Activated naive CD8-positive, alpha-beta T cell treated with anti-CD3 and anti-CD28 coated beads for 36 hours (primary cell): ENCODE results near the gene TRPM5. TPM values are rescaled to one million over a fixed set of nuclear protein-coding genes. Genes with fewer than 3 reads are reported as not detected.

Experiments used
- DNase-seq: peaks from one replicate; pipeline ENCODE4 v3.0.0; 2021
- H3K27ac Mint-ChIP-seq: one replicate; pipeline ENCODE4 v1.8.0; 2022; ENCODE audit warnings: mild to moderate bottlenecking, moderate library complexity, mixed read lengths
- H3K27me3 Mint-ChIP-seq: one replicate; pipeline ENCODE4 v1.8.0; 2022; ENCODE audit warnings: mild to moderate bottlenecking, mixed read lengths
- H3K36me3 Mint-ChIP-seq: one replicate; pipeline ENCODE4 v1.8.0; 2021; ENCODE audit warnings: mild to moderate bottlenecking, mixed read lengths
- H3K4me1 Mint-ChIP-seq: one replicate; pipeline ENCODE4 v1.8.0; 2021; ENCODE audit warnings: mixed read lengths
- H3K4me3 Mint-ChIP-seq: one replicate; pipeline ENCODE4 v1.8.0; 2022; ENCODE audit warnings: mild to moderate bottlenecking, moderate library complexity, mixed read lengths
- H3K9me3 Mint-ChIP-seq: one replicate; pipeline ENCODE4 v1.8.0; 2022; ENCODE audit warnings: mixed read lengths
- total RNA-seq, 2 experiments: library from RNA; stranded (reverse); gene quantifications; one replicate each; pipeline ENCODE4 v1.2.3, GENCODE V29; 2021

Gene TRPM5
- total RNA-seq, 2 experiments from 2014 or later, result not detected

GRCh38 chr11:2474059-2474901 is 30.0 kb upstream of the TRPM5 start:
- Mint-ChIP-seq H3K4me3 (no peak overlapping the region), H3K4me1 (peaks cover 18% of the 10 kb centered on the region), H3K9me3 (peaks cover 14% of the 10 kb centered on the region), H3K27ac (no peak overlapping the region), H3K36me3 (peaks cover 21% of the 10 kb centered on the region), H3K27me3 (no peaks in the 10 kb centered on the region)
- no peak for DNase-seq

- peaks cover 26% of the 10 kb centered on the region for H3K4me1 Mint-ChIP-seq
- no peaks in the 10 kb centered on the region for H3K27me3 Mint-ChIP-seq
- DNase-seq, result no peak
- H3K9me3 Mint-ChIP-seq, result peaks cover 7% of the 10 kb centered on the region
- peaks cover 13% of the 10 kb centered on the region for H3K36me3 Mint-ChIP-seq
- no peak overlapping the region for H3K27ac Mint-ChIP-seq
- no peak overlapping the region for H3K4me3 Mint-ChIP-seq
Measured at GRCh38 chr11:2473361-2474058, 29.2 kb upstream of the TRPM5 start.

DNA sequence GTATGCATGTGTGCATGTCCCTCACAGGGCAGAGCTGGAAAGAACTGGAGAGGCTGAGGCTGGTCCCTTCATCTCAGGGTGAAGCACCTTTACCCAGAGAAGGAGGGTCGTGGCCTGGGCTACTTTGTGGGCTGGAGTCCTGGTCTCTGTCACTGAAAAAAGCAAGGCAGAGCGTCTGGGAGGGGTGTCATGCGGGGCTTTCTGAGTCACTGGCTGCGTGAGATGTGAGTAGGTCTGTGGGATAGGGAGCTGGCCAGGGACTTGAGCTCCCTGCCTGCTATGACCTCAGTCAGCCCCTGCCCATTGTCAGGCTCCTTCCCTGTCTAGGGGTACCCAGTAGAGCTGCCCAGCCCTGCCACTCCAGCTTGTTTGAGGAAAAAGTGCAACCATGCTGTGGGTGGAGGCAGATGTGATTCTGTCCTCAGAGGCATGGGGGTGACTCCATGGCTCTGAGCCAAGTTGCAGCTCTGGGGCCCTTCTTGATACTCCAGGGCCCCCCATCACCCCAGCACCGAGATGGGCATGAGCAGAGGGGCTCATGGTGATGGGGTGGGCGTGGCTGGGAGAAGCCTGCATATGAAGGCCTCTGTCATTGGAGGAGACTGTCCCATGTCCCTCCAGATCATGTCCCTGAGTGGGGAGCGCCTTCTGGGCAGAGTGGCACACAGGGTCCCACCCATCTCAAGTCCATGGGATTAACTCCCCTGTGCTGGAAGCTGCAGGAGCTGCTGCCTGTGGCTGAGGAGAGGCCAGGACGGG is 28.3 kb upstream of the TRPM5 start:
- H3K36me3 Mint-ChIP-seq, result peaks cover 6% of the 10 kb centered on the region
- H3K4me1 Mint-ChIP-seq, result peaks cover 29% of the 10 kb centered on the region
- no peaks in the 10 kb centered on the region for H3K9me3 Mint-ChIP-seq
- no peak overlapping the region for H3K4me3 Mint-ChIP-seq
- no peak overlapping the region for H3K27ac Mint-ChIP-seq
- no peaks in the 10 kb centered on the region for H3K27me3 Mint-ChIP-seq
- no peak for DNase-seq

DNA sequence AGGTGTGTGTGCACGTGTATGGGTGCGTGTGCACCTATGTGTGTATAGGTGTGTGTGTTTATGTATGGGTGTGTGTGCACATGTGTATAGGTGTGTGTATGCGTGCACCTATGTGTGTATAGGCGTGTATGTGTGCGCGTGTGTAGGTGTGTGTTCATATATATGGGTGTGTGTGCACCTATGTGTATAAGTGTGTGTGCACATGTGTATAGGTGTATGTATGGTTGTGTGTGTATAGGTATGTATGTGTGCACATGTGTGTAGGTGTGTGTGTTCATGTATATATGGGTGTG is 27.4 kb upstream of the TRPM5 start:
- no peak for DNase-seq
- no peak overlapping the region for H3K4me3 Mint-ChIP-seq
- H3K9me3 Mint-ChIP-seq, result no peaks in the 10 kb centered on the region
- H3K36me3 Mint-ChIP-seq, result peaks cover 1% of the 10 kb centered on the region
- no peak overlapping the region for H3K27ac Mint-ChIP-seq
- H3K27me3 Mint-ChIP-seq, result no peaks in the 10 kb centered on the region
- peaks cover 37% of the 10 kb centered on the region for H3K4me1 Mint-ChIP-seq

DNA sequence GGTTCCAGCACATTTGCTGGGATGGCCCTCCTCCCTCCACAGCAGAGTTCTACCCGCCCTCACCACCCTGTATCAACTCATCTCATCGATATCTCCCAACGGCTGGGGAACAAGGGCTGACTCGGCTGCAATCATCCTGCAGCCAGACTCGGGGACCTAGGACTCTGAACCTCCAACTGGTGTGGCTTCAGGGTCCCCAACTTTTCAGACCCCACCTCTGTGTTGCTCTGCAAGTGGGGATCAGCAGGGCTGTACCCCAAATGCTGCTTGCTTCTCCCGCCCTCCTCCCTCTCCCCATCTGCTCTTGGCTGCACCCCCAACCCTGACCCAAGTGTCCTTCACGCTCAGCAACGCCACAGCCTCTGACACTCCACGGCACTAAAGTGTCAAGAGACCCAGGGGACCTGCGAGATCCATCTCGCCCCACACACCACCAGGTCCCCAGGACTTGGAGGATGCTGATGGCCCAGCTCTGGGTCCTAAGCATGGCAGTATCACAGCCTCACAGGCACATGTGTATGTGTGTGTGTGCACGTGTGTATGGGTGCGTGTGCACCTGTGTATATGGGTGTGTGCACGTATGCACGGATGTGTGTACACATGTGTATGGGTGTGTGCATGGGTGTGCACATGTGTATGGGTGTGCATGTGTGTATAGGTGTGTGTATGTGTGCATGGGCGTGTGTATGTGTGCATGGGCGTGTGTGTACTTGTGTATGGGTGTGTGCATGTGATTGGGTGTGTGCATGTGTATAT is 26.9 kb upstream of the TRPM5 start:
- no peak overlapping the region for H3K4me3 Mint-ChIP-seq
- H3K9me3 Mint-ChIP-seq, result no peaks in the 10 kb centered on the region
- H3K36me3 Mint-ChIP-seq, result no peaks in the 10 kb centered on the region
- DNase-seq, result no peak
- H3K27me3 Mint-ChIP-seq, result no peaks in the 10 kb centered on the region
- peaks cover 42% of the 10 kb centered on the region for H3K4me1 Mint-ChIP-seq
- no peak overlapping the region for H3K27ac Mint-ChIP-seq

- Mint-ChIP-seq H3K9me3 (no peaks in the 10 kb centered on the region), H3K27ac (no peak overlapping the region), H3K4me3 (no peak overlapping the region), H3K27me3 (no peaks in the 10 kb centered on the region), H3K4me1 (peaks cover 46% of the 10 kb centered on the region), H3K36me3 (no peaks in the 10 kb centered on the region)
- no peak for DNase-seq
Measured at GRCh38 chr11:2470495-2470894, 26.2 kb upstream of the TRPM5 start.

- H3K4me1 Mint-ChIP-seq, result peaks cover 48% of the 10 kb centered on the region
- no peak for DNase-seq
- no peak overlapping the region for H3K4me3 Mint-ChIP-seq
- no peaks in the 10 kb centered on the region for H3K27me3 Mint-ChIP-seq
- no peaks in the 10 kb centered on the region for H3K36me3 Mint-ChIP-seq
- H3K9me3 Mint-ChIP-seq, result no peaks in the 10 kb centered on the region
- H3K27ac Mint-ChIP-seq, result no peak overlapping the region
Measured at GRCh38 chr11:2468363-2469235, 24.3 kb upstream of the TRPM5 start.

GRCh38 chr11:2467695-2468055 is 23.4 kb upstream of the TRPM5 start:
- Mint-ChIP-seq H3K4me3 (peak overlapping the region; percentile 40), H3K27ac (no peak overlapping the region), H3K27me3 (no peaks in the 10 kb centered on the region), H3K9me3 (no peaks in the 10 kb centered on the region), H3K36me3 (no peaks in the 10 kb centered on the region), H3K4me1 (peaks cover 55% of the 10 kb centered on the region)
- no peak for DNase-seq

DNA sequence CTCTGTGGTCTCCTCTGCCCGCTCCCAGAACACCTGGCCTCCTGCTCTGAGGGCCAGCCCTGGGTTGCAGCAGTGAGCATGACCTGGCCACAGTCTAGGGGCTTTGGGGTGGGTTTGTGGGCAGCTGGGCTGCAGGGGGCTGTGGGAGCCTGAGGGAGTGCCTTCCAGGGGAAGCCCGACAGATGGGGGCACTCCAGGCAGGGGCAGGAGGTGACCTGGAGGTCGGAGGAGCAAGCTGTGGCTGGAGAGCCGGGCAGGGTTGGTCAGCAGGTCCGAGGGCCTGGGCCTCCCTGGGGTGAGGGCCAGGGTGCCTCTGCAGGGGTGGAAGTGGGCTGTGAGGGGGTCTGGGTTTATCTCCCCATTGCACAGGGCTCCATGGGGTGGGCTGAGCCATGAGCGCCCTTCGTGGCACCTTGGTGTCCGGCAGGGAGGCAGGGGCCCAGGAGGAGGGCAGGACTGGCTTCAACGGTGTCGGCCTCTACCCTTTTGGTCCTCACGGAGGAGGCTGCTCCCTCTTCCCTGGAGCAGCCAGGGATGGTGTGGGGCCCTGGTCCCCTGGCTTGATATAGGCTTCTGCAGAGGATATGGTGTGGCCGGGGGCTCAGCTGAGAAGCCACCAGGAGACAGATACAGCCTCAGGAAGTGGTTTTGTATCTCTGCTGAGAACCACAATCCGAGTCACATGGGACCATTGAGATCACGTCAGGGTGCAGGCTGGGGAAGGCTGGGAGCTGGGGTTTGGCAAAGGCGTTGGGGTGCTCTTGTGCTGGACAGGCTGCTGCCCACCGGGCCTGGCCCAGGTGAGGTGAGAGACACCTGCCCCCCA is 22.8 kb upstream of the TRPM5 start:
- Mint-ChIP-seq H3K36me3 (no peaks in the 10 kb centered on the region), H3K9me3 (no peaks in the 10 kb centered on the region), H3K4me1 (peaks cover 61% of the 10 kb centered on the region), H3K4me3 (peak overlapping the region; percentile 40), H3K27ac (no peak overlapping the region), H3K27me3 (no peaks in the 10 kb centered on the region)
- DNase-seq, result peak; percentile 64

- DNase-seq, result no peak
- no peak overlapping the region for H3K4me3 Mint-ChIP-seq
- H3K9me3 Mint-ChIP-seq, result no peaks in the 10 kb centered on the region
- peaks cover 60% of the 10 kb centered on the region for H3K4me1 Mint-ChIP-seq
- H3K27me3 Mint-ChIP-seq, result no peaks in the 10 kb centered on the region
- no peaks in the 10 kb centered on the region for H3K36me3 Mint-ChIP-seq
- no peak overlapping the region for H3K27ac Mint-ChIP-seq
Measured at GRCh38 chr11:2466069-2466801, 21.9 kb upstream of the TRPM5 start.

DNA sequence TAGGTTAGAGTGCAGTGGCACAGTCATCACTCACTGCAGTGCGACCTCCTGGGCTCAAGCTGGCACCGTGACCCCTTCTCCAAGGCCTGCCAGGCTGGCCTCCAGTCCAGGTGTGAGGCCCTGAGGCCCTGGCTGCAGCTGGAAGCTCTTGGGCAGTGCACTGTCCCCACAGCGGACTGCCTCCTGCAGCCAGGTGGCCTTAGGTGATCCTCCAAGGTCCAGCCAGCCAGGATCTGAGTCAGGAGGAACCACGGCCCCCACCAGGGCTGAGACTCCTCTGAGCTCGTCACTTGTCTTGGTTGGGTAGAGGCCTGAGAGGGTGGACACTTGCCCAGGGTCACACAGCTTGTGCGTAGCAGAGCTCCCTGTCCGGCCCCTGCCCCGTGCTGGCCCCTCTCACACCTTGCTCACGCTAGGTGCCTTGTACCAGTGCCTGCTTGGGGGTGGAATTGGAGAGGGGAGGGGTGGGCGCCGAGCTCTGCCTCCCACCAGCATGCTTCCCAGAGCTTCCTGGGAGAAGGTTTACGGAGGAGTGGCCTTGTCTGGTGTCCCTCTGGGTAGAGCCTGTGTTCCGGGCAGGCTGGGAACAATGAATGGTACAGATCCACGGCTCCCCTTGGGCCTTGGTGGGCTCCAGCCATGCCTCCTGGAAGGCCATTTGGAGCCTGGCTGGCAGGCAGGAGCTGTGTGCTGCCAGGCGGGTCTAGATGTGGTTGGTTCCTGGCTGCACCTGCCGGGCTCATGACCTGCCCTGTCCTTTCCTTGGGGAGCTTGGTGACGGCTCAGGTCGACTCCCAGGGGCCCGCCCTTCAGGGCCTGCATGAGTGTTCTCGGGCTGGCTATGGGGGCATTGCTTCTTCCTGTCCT is 21.1 kb upstream of the TRPM5 start:
- Mint-ChIP-seq H3K4me3 (no peak overlapping the region), H3K9me3 (no peaks in the 10 kb centered on the region), H3K36me3 (no peaks in the 10 kb centered on the region), H3K27ac (no peak overlapping the region), H3K4me1 (peaks cover 58% of the 10 kb centered on the region), H3K27me3 (no peaks in the 10 kb centered on the region)
- DNase-seq, result no peak

DNA sequence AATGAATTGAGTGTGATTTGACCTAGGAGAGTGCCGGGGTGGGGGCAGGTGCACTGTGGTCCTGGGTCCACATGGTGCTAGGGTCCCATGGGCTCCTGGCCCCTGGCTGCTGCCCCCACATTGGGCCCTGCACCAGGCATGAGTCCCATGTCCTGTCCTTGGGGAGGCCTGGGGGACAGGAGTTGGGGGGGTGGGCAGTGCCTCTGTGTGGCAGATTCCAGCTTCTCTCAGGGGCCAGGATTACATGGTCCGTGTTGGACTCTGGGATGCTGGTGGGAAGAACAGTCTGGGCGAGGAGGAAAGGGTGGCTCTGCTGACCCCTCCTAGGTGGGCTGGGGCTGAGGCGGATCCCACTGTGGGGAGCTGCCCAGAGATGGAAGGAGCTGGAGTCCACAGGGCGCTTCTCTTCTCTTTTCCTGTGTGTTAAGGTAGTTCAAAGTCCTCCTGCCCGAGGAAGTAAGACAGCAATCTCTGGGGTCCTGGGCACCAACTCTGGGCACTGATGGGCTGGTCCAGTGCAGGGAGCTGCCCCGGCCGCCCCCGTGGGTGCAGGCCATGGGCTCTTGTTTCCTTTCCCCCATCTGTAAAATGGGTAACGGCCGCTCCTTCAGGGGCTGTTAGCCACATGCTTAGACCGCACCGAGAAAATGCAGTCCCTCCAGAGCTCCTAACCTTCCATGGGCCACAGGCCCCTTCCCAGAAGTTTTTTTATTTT is 20.3 kb upstream of the TRPM5 start:
- Mint-ChIP-seq H3K4me3 (no peak overlapping the region), H3K4me1 (peaks cover 55% of the 10 kb centered on the region), H3K27me3 (no peaks in the 10 kb centered on the region), H3K36me3 (no peaks in the 10 kb centered on the region), H3K9me3 (no peaks in the 10 kb centered on the region), H3K27ac (no peak overlapping the region)
- DNase-seq, result no peak
